K562 (cell line): ENCODE results near the gene TXNRD2. TPM values are rescaled to one million over a fixed set of nuclear protein-coding genes. Genes with fewer than 3 reads are reported as not detected.

Experiments
- ATAC-seq: fragments of 200-7000 bp; cut with Tn5 transposase; 3 replicates; pipeline ENCODE4 v1.9.1; 2020; ENCODE audit warnings: moderate library complexity
- BruUV-seq: library from RNA; stranded (reverse); fragments of 400-500 nt; replicated peaks from 2 replicates; lab custom pipeline; 2021; lab: Mats Ljungman, UMichigan
- CTCF ChIA-PET: fragments of 300-600 bp; formaldehyde crosslinking; extraction: SDS; loops from one replicate; lab custom pipeline; 2021; ENCODE audit warnings: low intra/inter-chr PET ratio; lab: Yijun Ruan, JAX
- POLR2A ChIA-PET: fragments of 300-600, 350-650 bp; sonication (Branson Sonifier 250); formaldehyde crosslinking; extraction: SDS; loops from one replicate; lab custom pipeline; 2021; ENCODE audit warnings: antibody characterized with exemption, inconsistent platforms; lab: Yijun Ruan, JAX
- DNase-seq, 4 experiments: peaks; one replicate each; pipeline versions ENCODE4 v3.0.0 to v3.0.0-alpha.2; 2011 to 2018; ENCODE audit warnings: low spot score in 3 of 4, mixed read lengths in 3 of 4; ENCODE audit errors: extremely low read depth in 1 of 4
- FAIRE-seq: peaks from 2 replicates; lab custom pipeline; 2011; peaks lifted over from hg19 to GRCh38; lab: Jason Lieb, UNC
- H2AFZ ChIP-seq: 2 replicates; pipeline ENCODE4 v1.6.0; 2011; ENCODE audit warnings: low read depth, low read length, control low read depth, inconsistent platforms
- H3K27ac ChIP-seq: fragments of 200-600 bp; 3 replicates; pipeline ENCODE4 v1.8.0; 2011; ENCODE audit warnings: low read depth, mild to moderate bottlenecking, control low read depth, inconsistent platforms, low read length, moderate library complexity, mixed read lengths; ENCODE audit errors: extremely low read depth
- H3K27me3 ChIP-seq, 2 experiments: fragments of 300-600 bp in 1 of 2; 2 replicates in 1 of 2; 3 replicates in 1 of 2; pipeline versions ENCODE4 v1.6.0 to v1.8.0; 2011; ENCODE audit warnings: inconsistent platforms in 2 of 2, low read length in 2 of 2, mild to moderate bottlenecking in 1 of 2, mixed read lengths in 1 of 2, moderate library complexity in 1 of 2; ENCODE audit not compliant: control insufficient read depth in 2 of 2, insufficient read depth in 2 of 2
- H3K36me3 ChIP-seq: fragments of 300-600 bp; 3 replicates; pipeline ENCODE4 v1.8.0; 2011; ENCODE audit warnings: mild to moderate bottlenecking, low read length, inconsistent platforms; ENCODE audit not compliant: control insufficient read depth, insufficient read depth
- H3K4me1 ChIP-seq, 2 experiments: fragments of 200-600 bp in 1 of 2; replicated peaks in 1 of 2; 2 replicates in 1 of 2; 3 replicates in 1 of 2; pipeline versions ENCODE4 v1.5.1 to v1.8.0; 2011; ENCODE audit warnings: inconsistent platforms in 2 of 2, low read length in 2 of 2, mild to moderate bottlenecking in 1 of 2, mixed read lengths in 1 of 2, moderate library complexity in 1 of 2; ENCODE audit not compliant: control insufficient read depth in 2 of 2, insufficient read depth in 2 of 2
- H3K4me2 ChIP-seq: 2 replicates; pipeline ENCODE4 v1.6.1; 2011; ENCODE audit warnings: low read length, control low read depth, inconsistent platforms, mixed read lengths; ENCODE audit not compliant: insufficient read depth
- H3K4me3 ChIP-seq: fragments of 200-600 bp; sonication (generic), shearing (Covaris generic); 2 replicates; pipeline ENCODE4 v1.5.1; 2016; ENCODE audit warnings: control low read depth, inconsistent platforms
- H3K79me2 ChIP-seq: fragments of 200-600 bp; 3 replicates; pipeline ENCODE4 v1.8.0; 2011; ENCODE audit warnings: low read length, inconsistent platforms; ENCODE audit not compliant: control insufficient read depth, insufficient read depth
- H3K9ac ChIP-seq, 2 experiments: 2 replicates each; pipeline versions ENCODE4 v1.6.0 to v1.6.1; 2011; ENCODE audit warnings: low read depth in 2 of 2, low read length in 2 of 2, control low read depth in 1 of 2, inconsistent platforms in 1 of 2, mild to moderate bottlenecking in 1 of 2, mixed read lengths in 1 of 2; ENCODE audit not compliant: insufficient read depth in 1 of 2
- H3K9me1 ChIP-seq: one replicate; pipeline ENCODE4 v1.6.0; 2011; ENCODE audit warnings: inconsistent platforms, mild to moderate bottlenecking, low read length, moderate library complexity; ENCODE audit not compliant: control insufficient read depth, insufficient read depth
- H3K9me3 ChIP-seq: replicated peaks from 2 replicates; pipeline ENCODE4 v1.5.1; 2011; ENCODE audit warnings: low read depth, low read length, inconsistent platforms; ENCODE audit not compliant: control insufficient read depth, insufficient read depth
- H4K20me1 ChIP-seq: replicated peaks from 2 replicates; pipeline ENCODE4 v1.6.1; 2011; ENCODE audit warnings: low read length, inconsistent platforms, mixed read lengths; ENCODE audit not compliant: control insufficient read depth, insufficient read depth
- ATF3 ChIP-seq, 2 experiments: fragments of 450-650 bp in 1 of 2; sonication (generic) in 1 of 2; formaldehyde crosslinking in 1 of 2; IDR thresholded peaks in 1 of 2; conservative IDR thresholded peaks in 1 of 2; 2 replicates each; pipeline versions ENCODE4 v1.6.1 to v1.8.1; 2016 to 2023; ENCODE audit warnings: mild to moderate bottlenecking in 2 of 2, moderate library complexity in 2 of 2, inconsistent platforms in 1 of 2, missing genetic modification reagents in 1 of 2
- ATF7 ChIP-seq: fragments of 450-650 bp; IDR thresholded peaks from 2 replicates; pipeline ENCODE4 v1.7.1; 2014; ENCODE audit warnings: mild to moderate bottlenecking, moderate library complexity
- CBX1 ChIP-seq: sonication (generic); IDR thresholded peaks from 2 replicates; pipeline ENCODE4 v1.6.1; 2016; ENCODE audit warnings: antibody characterized with exemption, low read depth, mild to moderate bottlenecking
- CBX3 ChIP-seq, 2 experiments: IDR thresholded peaks; 1 replicate in 1 of 2; 2 replicates in 1 of 2; pipeline ENCODE4 v1.6.1; 2012; ENCODE audit warnings: inconsistent platforms in 2 of 2, low read length in 2 of 2, borderline replicate concordance in 1 of 2, control low read depth in 1 of 2
- CREB1 ChIP-seq, 2 experiments: sonication (generic) in 1 of 2; formaldehyde crosslinking in 1 of 2; IDR thresholded peaks; 2 replicates each; pipeline versions ENCODE4 v1.6.1 to v1.8.0; 2012 to 2022; ENCODE audit warnings: inconsistent platforms in 1 of 2, mild to moderate bottlenecking in 1 of 2, missing genetic modification reagents in 1 of 2, moderate library complexity in 1 of 2
- CXXC5 ChIP-seq: fragments of 250-450 bp; sonication (Bioruptor Pico); IDR thresholded peaks from 2 replicates; pipeline ENCODE4 v1.8.0; 2022; ENCODE audit warnings: inconsistent platforms, mild to moderate bottlenecking, moderate library complexity
- E2F3 ChIP-seq: fragments of 250-450 bp; sonication (Bioruptor Pico); IDR thresholded peaks from 2 replicates; pipeline ENCODE4 v1.4.0; 2020; ENCODE audit warnings: mild to moderate bottlenecking
- EHMT2 ChIP-seq: fragments of 450-650 bp; IDR thresholded peaks from 2 replicates; pipeline ENCODE4 v1.6.1; 2018; ENCODE audit warnings: antibody characterized with exemption
- HDAC2 ChIP-seq: fragments of 450-650 bp; IDR thresholded peaks from 2 replicates; pipeline ENCODE4 v1.6.1; 2016; ENCODE audit warnings: mild to moderate bottlenecking
- HIVEP1 ChIP-seq: fragments of 250-450 bp; sonication (Bioruptor Pico); IDR thresholded peaks from 2 replicates; pipeline ENCODE4 v1.4.0; 2020; ENCODE audit warnings: mild to moderate bottlenecking
- KDM4B ChIP-seq, 2 experiments: fragments of 450-650 bp in 1 of 2; sonication (generic) in 1 of 2; IDR thresholded peaks; 2 replicates each; pipeline ENCODE4 v1.6.1; 2016 to 2017; ENCODE audit warnings: borderline replicate concordance in 2 of 2, antibody characterized with exemption in 1 of 2, low read depth in 1 of 2, mild to moderate bottlenecking in 1 of 2
- MCM3 ChIP-seq: fragments of 450-650 bp; IDR thresholded peaks from 2 replicates; pipeline ENCODE4 v1.6.1; 2016
- POU5F1 ChIP-seq: fragments of 150-350 bp; IDR thresholded peaks from 2 replicates; pipeline ENCODE4 v1.6.1; 2014; ENCODE audit warnings: borderline replicate concordance, low read length, low read depth, mild to moderate bottlenecking; ENCODE audit not compliant: partially characterized antibody
- PTBP1 ChIP-seq: fragments of 200-400 bp; formaldehyde crosslinking; IDR thresholded peaks from 2 replicates; pipeline ENCODE4 v1.6.1; 2017; ENCODE audit warnings: low read depth, low read length
- SP2 ChIP-seq: IDR thresholded peaks from 2 replicates; pipeline ENCODE4 v1.6.1; 2011; ENCODE audit warnings: mild to moderate bottlenecking, low read depth, low read length, moderate library complexity; ENCODE audit not compliant: poor library complexity, severe bottlenecking; ENCODE audit errors: extremely low read depth
- TEAD2 ChIP-seq: fragments of 450-650 bp; IDR thresholded peaks from 2 replicates; pipeline ENCODE4 v1.6.1; 2016; ENCODE audit warnings: missing genetic modification characterization, control low read depth, missing compliant biosample characterization
- TEAD4 ChIP-seq, 2 experiments: sonication (generic) in 1 of 2; formaldehyde crosslinking in 1 of 2; IDR thresholded peaks; 2 replicates each; pipeline versions ENCODE4 v1.6.1 to v1.8.0; 2012 to 2022; ENCODE audit warnings: borderline replicate concordance in 1 of 2, inconsistent platforms in 1 of 2, low read length in 1 of 2, mild to moderate bottlenecking in 1 of 2, missing genetic modification reagents in 1 of 2
- WHSC1 ChIP-seq: IDR thresholded peaks from one replicate; pipeline ENCODE4 v1.6.1; 2012; ENCODE audit warnings: low read length, control low read depth, inconsistent platforms
- YBX1 ChIP-seq: fragments of 450-650 bp; IDR thresholded peaks from 2 replicates; pipeline ENCODE4 v1.7.1; 2016; ENCODE audit warnings: mild to moderate bottlenecking
- ZC3H11A ChIP-seq: IDR thresholded peaks from 2 replicates; pipeline ENCODE4 v1.6.1; 2012; ENCODE audit warnings: low read depth, low read length, improper control_type of control experiment
- ZKSCAN1 ChIP-seq: fragments of 150-350 bp; IDR thresholded peaks from 2 replicates; pipeline ENCODE4 v1.6.1; 2016; ENCODE audit warnings: low read depth, low read length
- ZNF778 ChIP-seq: fragments of 450-650 bp; formaldehyde crosslinking; IDR thresholded peaks from 2 replicates; pipeline ENCODE4 v1.4.0; 2020; ENCODE audit warnings: mild to moderate bottlenecking, moderate library complexity
- WGBS: fragments of 100-300 bp; shearing (Covaris generic); methylation state at CpG from one replicate; pipeline ENCODE4 v1.1.6; 2016; ENCODE audit warnings: low coverage, mixed read lengths; ENCODE audit not compliant: insufficient coverage; ENCODE audit errors: missing lambda C conversion rate; 5-methylcytosine and 5-hydroxymethylcytosine counted together
- in situ Hi-C: fragments of 300-500 bp; cut with MboI; formaldehyde crosslinking; loops from 4 replicates; pipeline ENCODE4 v1.15.0; 2018; ENCODE audit warnings: inconsistent platforms, mixed read lengths
- intact Hi-C: fragments of 100-400 bp; cut with micrococcal nuclease; formaldehyde crosslinking; loops from 2 replicates; pipeline ENCODE4 v1.14.2; 2022
- polyA plus RNA-seq, 8 experiments: library from polyadenylated mRNA; depleted of rRNA in 4 of 8; stranded (reverse) in 5 of 8; unstranded in 3 of 8; fragments of >200 nt; fragmentation: Nextera tagmentation in 2 of 8; fragmentation: Illumina TruSeq in 1 of 8; extraction: Ambion mirVana in 2 of 8; extraction: Trizol in 1 of 8; gene quantifications; 2 replicates each; pipeline versions ENCODE4 v1.2.1 to v1.2.3, GENCODE V29; 2011 to 2014; ENCODE audit warnings: inconsistent platforms in 1 of 8, missing spikeins in 1 of 8
- total RNA-seq, 7 experiments: library from RNA; depleted of rRNA in 6 of 7; stranded (reverse); fragments of >200 nt in 6 of 7; fragmentation: Illumina TruSeq in 2 of 7; extraction: Trizol in 2 of 7; gene quantifications; 2 replicates each; pipeline versions ENCODE4 v1.2.1 to v1.2.3, GENCODE V29; 2011 to 2021; ENCODE audit warnings: low replicate concordance in 1 of 7

Gene TXNRD2
- total and polyA plus RNA-seq, 9 of the 15 experiments (the other 6 are each of a cell fraction or from before 2014, with no cell fraction given): 3.3 to 80.2 (median 49.4) TPM

- no peak overlapping the region for H2AFZ ChIP-seq
- in situ Hi-C loops (loop anchor here (5.0 kb wide), 3 partner anchors 38 to 153 kb away; no protein-coding TSS in a partner anchor), intact Hi-C loops (loop anchor here (2.0 to 10.0 kb wide), 3 partner anchors 28 to 320 kb away; no protein-coding TSS in a partner anchor)
- peak; percentile 98 for FAIRE-seq
- ChIA-PET CTCF (interaction anchor here (1.9 kb wide), 2 partner anchors 54 to 155 kb away, joined by 7 read pairs; no protein-coding TSS in a partner anchor), POLR2A (interaction anchor here (0.6 to 13.7 kb wide), 22 partner anchors 10 to 296 kb away, joined by 3 to 115 read pairs (median 6); partner anchors contain the start of genes RANBP1 and TRMT2A)
- ATAC-seq: peak; percentile 81
- WGBS: 55% methylated on average over 11 of the region's 11 CpGs
- H3K4me2 ChIP-seq: peak overlapping the region; percentile 2; the same call in 1 of the 2 replicates
- H3K9me3 ChIP-seq: no peaks in the 10 kb centered on the region
- peaks cover 44% of the 10 kb centered on the region; the same call in 2 of the 3 replicates for H3K36me3 ChIP-seq
- no TSS peak for BruUV-seq
- peaks cover 28% of the 10 kb centered on the region for H3K9me1 ChIP-seq
- peak; percentile 93 to 99 (median 98) for DNase-seq
- peak overlapping the region; percentile 3; the same call in 1 of the 3 replicates for H3K27ac ChIP-seq
- no peaks in the 10 kb centered on the region for H3K27me3 ChIP-seq
- H4K20me1 ChIP-seq: peaks cover 34% of the 10 kb centered on the region
- H3K4me1 ChIP-seq: peaks cover 18 to 91% of the 10 kb centered on the region in 2 experiments
- H3K4me3 ChIP-seq: no peak overlapping the region
- peak overlapping the region; percentile 9 to 86; a peak in 3 of 4 replicates for H3K9ac ChIP-seq
- no peaks in the 10 kb centered on the region for H3K79me2 ChIP-seq
- TF ChIP-seq POU5F1: no peak
- TF ChIP-seq MCM3: no peak
- TF ChIP-seq SP2: peak; percentile 58
- TF ChIP-seq ATF7: 0 out of 2 replicates have a peak, but pooled peaks have one; percentile 35
- TF ChIP-seq ATF3 (IDR thresholded peaks at IDR 0.05): peak; percentile 67
- TF ChIP-seq ATF3 (CRISPR knock-in tag; conservative IDR thresholded peaks at IDR 0.05): no peak
- peak; percentile 99 for TF ChIP-seq PTBP1
- TF ChIP-seq YBX1: no peak
- peak; percentile 99 for TF ChIP-seq CBX1
- 0 out of 2 replicates have a peak, but pooled peaks have one; percentile 2 for TF ChIP-seq EHMT2
- TF ChIP-seq CREB1 (IDR thresholded peaks at IDR 0.05): peak; percentile 46; the same call in 1 of the 2 replicates
- TF ChIP-seq CREB1 (CRISPR knock-in tag; IDR thresholded peaks at IDR 0.05): no peak
- 0 out of 2 replicates have a peak, but pooled peaks have one; percentile 27 for TF ChIP-seq TEAD4 (IDR thresholded peaks at IDR 0.05; ENCODE audit: low read length)
- TF ChIP-seq TEAD4 (CRISPR knock-in tag; IDR thresholded peaks at IDR 0.05; ENCODE audit: borderline replicate concordance): no peak
- TF ChIP-seq ZNF778 (CRISPR knock-in tag): no peak
- TF ChIP-seq ZKSCAN1: peak; percentile 68; the same call in 1 of the 2 replicates
- TF ChIP-seq TEAD2: no peak
- 0 out of 4 replicates have a peak, but pooled peaks of 1 of the 2 experiments have one; percentile 24 for TF ChIP-seq KDM4B (IDR thresholded peaks at IDR 0.05; ENCODE audit: borderline replicate concordance in 2 of 2, low read depth in 1 of 2)
- peak; percentile 100 for TF ChIP-seq HDAC2
- TF ChIP-seq E2F3: peak; percentile 47; the same call in 1 of the 2 replicates
- 0 out of 2 replicates have a peak, but pooled peaks have one; percentile 13 for TF ChIP-seq CXXC5 (CRISPR knock-in tag)
- peak in 1 of 2 experiments; percentile 98; a peak in 2 of 3 replicates for TF ChIP-seq CBX3 (IDR thresholded peaks at IDR 0.05; ENCODE audit: borderline replicate concordance in 1 of 2, low read length in 2 of 2)
- TF ChIP-seq HIVEP1 (CRISPR knock-in tag): no peak
- TF ChIP-seq WHSC1: no peak
- no peak for TF ChIP-seq ZC3H11A
Observed at GRCh38 chr22:19974268-19974861, 32.7 kb upstream of the TXNRD2 start.
